Measurements from ENCODE around the gene OLR1.

The OLR1 gene

GRCh38 chr12:10174986-10175614 is 3.2 kb upstream of the OLR1 start:
- Histone ChIP-seq H3K4me3 (ENCODE audit: insufficient read depth, low read depth, low read length) (no peak overlapping the region), H3K9me3 (ENCODE audit: control insufficient read depth, low read length) (no peaks in the 10 kb centered on the region), H3K27ac (ENCODE audit: insufficient read depth, low read depth, low read length, poor library complexity, severe bottlenecking) (no peak overlapping the region), H3K36me3 (ENCODE audit: control insufficient read depth, insufficient read depth, low read length) (no peaks in the 10 kb centered on the region), H3K4me1 (ENCODE audit: control insufficient read depth, insufficient read depth, low read length) (no peaks in the 10 kb centered on the region), H3K27me3 (ENCODE audit: control insufficient read depth, insufficient read depth, low read length, poor library complexity, severe bottlenecking) (no peaks in the 10 kb centered on the region)
- WGBS, 2 experiments = 80 to 91% methylated on average over 1 of the region's 2 CpGs

GRCh38 chr12:10170216-10170615 is 1.7 kb downstream of the OLR1 start:
- H3K4me1 ChIP-seq (ENCODE audit: control insufficient read depth, insufficient read depth, low read length) = no peaks in the 10 kb centered on the region
- 88 to 93% methylated on average over 5 of the region's 5 CpGs for WGBS, 2 experiments
- no peaks in the 10 kb centered on the region for H3K27me3 ChIP-seq (ENCODE audit: control insufficient read depth, insufficient read depth, low read length, poor library complexity, severe bottlenecking)
- H3K36me3 ChIP-seq (ENCODE audit: control insufficient read depth, insufficient read depth, low read length) = no peaks in the 10 kb centered on the region
- H3K9me3 ChIP-seq (ENCODE audit: control insufficient read depth, low read length) = no peaks in the 10 kb centered on the region
- no peak overlapping the region for H3K27ac ChIP-seq (ENCODE audit: insufficient read depth, low read depth, low read length, poor library complexity, severe bottlenecking)
- H3K4me3 ChIP-seq (ENCODE audit: insufficient read depth, low read depth, low read length) = no peak overlapping the region

- Histone ChIP-seq H3K27me3 (ENCODE audit: control insufficient read depth, insufficient read depth, low read length, poor library complexity, severe bottlenecking) (no peaks in the 10 kb centered on the region), H3K36me3 (ENCODE audit: control insufficient read depth, insufficient read depth, low read length) (no peaks in the 10 kb centered on the region), H3K27ac (ENCODE audit: insufficient read depth, low read depth, low read length, poor library complexity, severe bottlenecking) (no peak overlapping the region), H3K4me3 (ENCODE audit: insufficient read depth, low read depth, low read length) (no peak overlapping the region), H3K4me1 (ENCODE audit: control insufficient read depth, insufficient read depth, low read length) (no peaks in the 10 kb centered on the region), H3K9me3 (ENCODE audit: control insufficient read depth, low read length) (no peaks in the 10 kb centered on the region)
- WGBS, 2 experiments = 84 to 93% methylated on average over 2 to 3 of the region's 3 CpGs
These were observed 2.8 kb downstream of the OLR1 start for GRCh38 chr12:10169104-10169503.

- Histone ChIP-seq H3K4me1 (ENCODE audit: control insufficient read depth, insufficient read depth, low read length) (no peaks in the 10 kb centered on the region), H3K27ac (ENCODE audit: insufficient read depth, low read depth, low read length, poor library complexity, severe bottlenecking) (no peak overlapping the region), H3K9me3 (ENCODE audit: control insufficient read depth, low read length) (no peaks in the 10 kb centered on the region), H3K27me3 (ENCODE audit: control insufficient read depth, insufficient read depth, low read length, poor library complexity, severe bottlenecking) (no peaks in the 10 kb centered on the region), H3K4me3 (ENCODE audit: insufficient read depth, low read depth, low read length) (no peak overlapping the region), H3K36me3 (ENCODE audit: control insufficient read depth, insufficient read depth, low read length) (no peaks in the 10 kb centered on the region)
- WGBS, 2 experiments = 69 to 76% methylated on average over 4 to 5 of the region's 5 CpGs
These were observed 4.3 kb downstream of the OLR1 start for GRCh38 chr12:10167599-10167998.

- no peaks in the 10 kb centered on the region for H3K4me1 ChIP-seq (ENCODE audit: control insufficient read depth, insufficient read depth, low read length)
- no peaks in the 10 kb centered on the region for H3K36me3 ChIP-seq (ENCODE audit: control insufficient read depth, insufficient read depth, low read length)
- H3K27me3 ChIP-seq (ENCODE audit: control insufficient read depth, insufficient read depth, low read length, poor library complexity, severe bottlenecking) = no peaks in the 10 kb centered on the region
- no peak overlapping the region for H3K4me3 ChIP-seq (ENCODE audit: insufficient read depth, low read depth, low read length)
- H3K27ac ChIP-seq (ENCODE audit: insufficient read depth, low read depth, low read length, poor library complexity, severe bottlenecking) = no peak overlapping the region
- H3K9me3 ChIP-seq (ENCODE audit: control insufficient read depth, low read length) = no peaks in the 10 kb centered on the region
- 43% methylated on average over 1 of the region's 1 CpG; no CpG with 5 or more reads in 1 of the 2 experiments for WGBS, 2 experiments
These were observed 6.5 kb downstream of the OLR1 start for GRCh38 chr12:10165421-10165820.

- Histone ChIP-seq H3K36me3 (ENCODE audit: control insufficient read depth, insufficient read depth, low read length) (no peaks in the 10 kb centered on the region), H3K27ac (ENCODE audit: insufficient read depth, low read depth, low read length, poor library complexity, severe bottlenecking) (no peak overlapping the region), H3K4me3 (ENCODE audit: insufficient read depth, low read depth, low read length) (no peak overlapping the region), H3K9me3 (ENCODE audit: control insufficient read depth, low read length) (no peaks in the 10 kb centered on the region), H3K27me3 (ENCODE audit: control insufficient read depth, insufficient read depth, low read length, poor library complexity, severe bottlenecking) (no peaks in the 10 kb centered on the region), H3K4me1 (ENCODE audit: control insufficient read depth, insufficient read depth, low read length) (no peaks in the 10 kb centered on the region)
- 94 to 97% methylated on average over 3 of the region's 3 CpGs for WGBS, 2 experiments
These were observed 8.8 kb downstream of the OLR1 start for GRCh38 chr12:10163084-10163483.

GRCh38 chr12:10160617-10161385 is 11.1 kb downstream of the OLR1 start:
- no peaks in the 10 kb centered on the region for H3K36me3 ChIP-seq (ENCODE audit: control insufficient read depth, insufficient read depth, low read length)
- H3K4me3 ChIP-seq (ENCODE audit: insufficient read depth, low read depth, low read length) = no peak overlapping the region
- no peaks in the 10 kb centered on the region for H3K27me3 ChIP-seq (ENCODE audit: control insufficient read depth, insufficient read depth, low read length, poor library complexity, severe bottlenecking)
- no peak overlapping the region for H3K27ac ChIP-seq (ENCODE audit: insufficient read depth, low read depth, low read length, poor library complexity, severe bottlenecking)
- no peaks in the 10 kb centered on the region for H3K9me3 ChIP-seq (ENCODE audit: control insufficient read depth, low read length)
- no peaks in the 10 kb centered on the region for H3K4me1 ChIP-seq (ENCODE audit: control insufficient read depth, insufficient read depth, low read length)
- WGBS, 2 experiments = 88 to 94% methylated on average over 6 to 7 of the region's 7 CpGs

- Histone ChIP-seq H3K27me3 (ENCODE audit: control insufficient read depth, insufficient read depth, low read length, poor library complexity, severe bottlenecking) (no peaks in the 10 kb centered on the region), H3K4me1 (ENCODE audit: control insufficient read depth, insufficient read depth, low read length) (no peaks in the 10 kb centered on the region), H3K27ac (ENCODE audit: insufficient read depth, low read depth, low read length, poor library complexity, severe bottlenecking) (no peak overlapping the region), H3K4me3 (ENCODE audit: insufficient read depth, low read depth, low read length) (no peak overlapping the region), H3K36me3 (ENCODE audit: control insufficient read depth, insufficient read depth, low read length) (no peaks in the 10 kb centered on the region), H3K9me3 (ENCODE audit: control insufficient read depth, low read length) (no peaks in the 10 kb centered on the region)
- 76 to 77% methylated on average over 3 of the region's 3 CpGs for WGBS, 2 experiments
These were observed 12.7 kb downstream of the OLR1 start for GRCh38 chr12:10159280-10159679.

GRCh38 chr12:10158406-10158805 is 13.5 kb downstream of the OLR1 start:
- H3K4me1 ChIP-seq (ENCODE audit: control insufficient read depth, insufficient read depth, low read length) = no peaks in the 10 kb centered on the region
- H3K27ac ChIP-seq (ENCODE audit: insufficient read depth, low read depth, low read length, poor library complexity, severe bottlenecking) = no peak overlapping the region
- WGBS, 2 experiments = 17% methylated on average over 1 of the region's 2 CpGs; no CpG with 5 or more reads in 1 of the 2 experiments
- no peaks in the 10 kb centered on the region for H3K36me3 ChIP-seq (ENCODE audit: control insufficient read depth, insufficient read depth, low read length)
- H3K9me3 ChIP-seq (ENCODE audit: control insufficient read depth, low read length) = no peaks in the 10 kb centered on the region
- H3K27me3 ChIP-seq (ENCODE audit: control insufficient read depth, insufficient read depth, low read length, poor library complexity, severe bottlenecking) = no peaks in the 10 kb centered on the region
- no peak overlapping the region for H3K4me3 ChIP-seq (ENCODE audit: insufficient read depth, low read depth, low read length)

- no peak overlapping the region for H3K27ac ChIP-seq (ENCODE audit: insufficient read depth, low read depth, low read length, poor library complexity, severe bottlenecking)
- H3K36me3 ChIP-seq (ENCODE audit: control insufficient read depth, insufficient read depth, low read length) = no peaks in the 10 kb centered on the region
- no peaks in the 10 kb centered on the region for H3K9me3 ChIP-seq (ENCODE audit: control insufficient read depth, low read length)
- H3K4me1 ChIP-seq (ENCODE audit: control insufficient read depth, insufficient read depth, low read length) = no peaks in the 10 kb centered on the region
- 92 to 95% methylated on average over 1 to 3 of the region's 3 CpGs for WGBS, 2 experiments
- H3K4me3 ChIP-seq (ENCODE audit: insufficient read depth, low read depth, low read length) = no peak overlapping the region
- H3K27me3 ChIP-seq (ENCODE audit: control insufficient read depth, insufficient read depth, low read length, poor library complexity, severe bottlenecking) = no peaks in the 10 kb centered on the region
These were observed 16.0 kb downstream of the OLR1 start for GRCh38 chr12:10155966-10156365.
